Spleen (tissue), 11 donors: ENCODE measurements around the gene REXO1. TPM values are rescaled to one million over a fixed set of nuclear protein-coding genes. Genes with fewer than 3 reads are reported as not detected.

ENCODE experiments used
- DNase-seq: peaks from one replicate; pipeline ENCODE4 v3.0.0-alpha.2; 2020
- H3K27ac ChIP-seq, 8 donors: fragments of 200-600 bp; sonication (generic) in 7 of 8; 1 replicate in 4 of 8; 2 replicates in 4 of 8; pipeline versions ENCODE4 v1.5.0 to v1.8.0; 2016 to 2021; ENCODE audit warnings: inconsistent platforms in 4 of 8, mild to moderate bottlenecking in 4 of 8, moderate library complexity in 1 of 8
- H3K27me3 ChIP-seq, 7 donors: fragments of 200-600 bp; sonication (generic) in 6 of 7; replicated peaks in 1 of 7; 1 replicate in 4 of 7; 2 replicates in 3 of 7; pipeline versions ENCODE4 v1.5.0 to v1.8.0; 2016 to 2021; ENCODE audit warnings: inconsistent platforms in 3 of 7, mild to moderate bottlenecking in 1 of 7
- H3K36me3 ChIP-seq, 6 donors: fragments of 200-600 bp; sonication (generic) in 5 of 6; 1 replicate in 4 of 6; 2 replicates in 2 of 6; pipeline versions ENCODE4 v1.5.0 to v1.8.0; 2016 to 2021; ENCODE audit warnings: inconsistent platforms in 2 of 6
- H3K4me1 ChIP-seq, 6 donors: fragments of 200-600 bp; sonication (generic) in 5 of 6; 1 replicate in 3 of 6; 2 replicates in 3 of 6; pipeline versions ENCODE4 v1.5.0 to v1.8.0; 2016 to 2021; ENCODE audit warnings: inconsistent platforms in 3 of 6
- H3K4me3 ChIP-seq, 8 donors: fragments of 200-600 bp; sonication (generic) in 7 of 8; 1 replicate in 4 of 8; 2 replicates in 4 of 8; pipeline versions ENCODE4 v1.5.0 to v1.8.0; 2016 to 2021; ENCODE audit warnings: inconsistent platforms in 4 of 8, mild to moderate bottlenecking in 4 of 8, moderate library complexity in 2 of 8
- H3K9me3 ChIP-seq, 8 donors: fragments of 200-600 bp; sonication (generic) in 7 of 8; 1 replicate in 4 of 8; 2 replicates in 4 of 8; pipeline versions ENCODE4 v1.5.0 to v1.8.0; 2016 to 2021; ENCODE audit warnings: inconsistent platforms in 4 of 8
- POLR2A ChIP-seq, 3 donors: fragments of 450-650 bp; IDR thresholded peaks; one replicate each; pipeline ENCODE4 v1.5.1; 2017; ENCODE audit warnings: antibody characterized with exemption in 3 of 3, mild to moderate bottlenecking in 1 of 3
- POLR2AphosphoS5 ChIP-seq, 3 donors: sonication (generic); formaldehyde crosslinking; IDR thresholded peaks; one replicate each; pipeline ENCODE4 v1.5.1; 2017; ENCODE audit warnings: antibody characterized with exemption in 3 of 3
- WGBS, 5 donors: extraction: QIAGEN DNeasy Blood & Tissue Kit in 3 of 5; methylation state at CpG; one replicate each; pipeline versions ENCODE4 v1.1.5 to v1.1.7; 2013 to 2018; 5-methylcytosine and 5-hydroxymethylcytosine counted together
- intact Hi-C: fragments of 100-400 bp; cut with DNase I; formaldehyde crosslinking; loops from one replicate; pipeline ENCODE4 v1.15.0; 2023; ENCODE audit warnings: low total_unique reads
- polyA plus RNA-seq, 3 donors: library from polyadenylated mRNA; stranded (reverse); fragments of 200-250 nt; gene quantifications; one replicate each; pipeline ENCODE4 v1.2.1, GENCODE V29; 2013
- total RNA-seq, 7 donors: library from RNA; depleted of rRNA in 3 of 7; stranded (reverse); fragments of >200 nt in 3 of 7; fragmentation: NEBNext Ultra II Directional in 4 of 7; extraction: Animal tissue kit (Norgen Biotek cat#: 25700) in 4 of 7; gene quantifications; one replicate each; pipeline versions ENCODE4 v1.1.0 to v1.2.1, GENCODE V29; 2016 to 2021
- TF ChIP-seq, protein P1 (sequence below), 11 experiments: fragments of 200-600 bp in 7 of 11; fragments of 450-650 bp in 4 of 11; sonication (generic) in 4 of 11; IDR thresholded peaks in 8 of 11; conservative IDR thresholded peaks in 3 of 11; 1 replicate in 7 of 11; 2 replicates in 4 of 11; pipeline versions ENCODE4 v1.4.0 to v1.8.0; 2016 to 2021; ENCODE audit warnings: antibody characterized with exemption in 11 of 11, inconsistent platforms in 4 of 11, mild to moderate bottlenecking in 1 of 11
- donor health status: healthy with polysubstance abuse.
- donor health status: DM: no; HTN: no; CAD: no; lungs with moderate emphysema.
- donor health status: DM: no; HTN: no; CAD: no.
- donor health status: Bipolar disorder and iron deficiency.
- donor health status: healthy.
- donor health status: DM: no; HTN: no; CAD: no.
- donor health status: DM: yes; HTN: yes; CAD: no.

The REXO1 gene
- total and polyA plus RNA-seq, 10 donors, result 13.4 to 88.1 (median 50.6) TPM

DNA sequence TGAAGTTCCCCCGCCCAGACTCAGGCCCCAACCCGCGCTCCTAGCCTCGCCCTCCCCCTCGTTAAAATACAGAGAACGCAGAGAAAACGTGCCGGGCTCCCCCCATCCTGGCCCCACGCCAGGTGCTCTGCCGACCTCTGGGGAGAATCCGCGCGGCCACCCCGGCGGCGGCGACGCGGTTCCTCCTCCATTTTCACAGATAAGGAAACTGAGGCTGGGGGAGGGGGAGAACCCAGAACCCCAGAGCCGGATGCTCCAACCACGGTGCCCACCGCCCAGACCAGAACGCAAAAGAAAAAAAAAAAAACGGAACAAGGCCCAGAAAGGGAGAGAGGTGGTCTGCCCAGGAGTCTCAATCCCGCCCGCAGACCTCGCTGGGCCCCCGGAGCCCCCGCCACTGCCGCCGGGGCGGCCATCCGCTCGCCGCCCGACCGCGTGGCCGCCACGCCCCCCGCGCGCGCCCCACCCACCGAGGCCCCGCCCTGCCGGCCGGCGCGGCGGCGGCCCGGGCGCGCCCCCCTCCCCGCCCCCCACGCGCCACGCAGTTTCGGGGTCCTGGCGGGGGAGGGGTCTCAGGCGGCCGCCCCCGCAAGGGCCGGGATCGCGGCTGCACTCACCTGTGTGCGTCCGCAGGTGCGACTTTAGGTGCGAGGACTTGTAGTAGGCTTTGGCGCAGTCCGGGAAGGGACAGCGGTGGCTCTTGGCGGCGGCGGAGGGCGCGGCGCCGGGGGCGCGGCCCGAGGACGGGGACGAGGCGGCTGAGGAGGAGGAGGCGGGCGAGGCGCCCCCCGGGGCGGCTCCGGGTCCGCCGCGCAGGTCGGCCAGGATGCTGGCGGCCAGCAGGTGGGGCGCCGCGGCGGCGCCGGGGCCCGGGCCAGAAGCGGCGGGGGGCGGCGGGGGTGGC, 14.4 kb upstream of the REXO1 start:
- Histone ChIP-seq H3K4me1 (peaks cover 33 to 75% (median 59%) of the 10 kb centered on the region in 6 donors), H3K27me3 (no peaks in the 10 kb centered on the region), H3K9me3 (no peaks in the 10 kb centered on the region), H3K36me3 (no peaks in the 10 kb centered on the region), H3K27ac (peak overlapping the region; percentile 63 to 99 (median 90)), H3K4me3 (peak overlapping the region; percentile 74 to 92 (median 81))
- WGBS, 5 donors, result 0 to 1% (median 1%) methylated on average over 52 to 109 of the region's 109 CpGs
- peak; percentile 92 for DNase-seq
- intact Hi-C loops, result no loop called here
- TF ChIP-seq, protein P1, sequence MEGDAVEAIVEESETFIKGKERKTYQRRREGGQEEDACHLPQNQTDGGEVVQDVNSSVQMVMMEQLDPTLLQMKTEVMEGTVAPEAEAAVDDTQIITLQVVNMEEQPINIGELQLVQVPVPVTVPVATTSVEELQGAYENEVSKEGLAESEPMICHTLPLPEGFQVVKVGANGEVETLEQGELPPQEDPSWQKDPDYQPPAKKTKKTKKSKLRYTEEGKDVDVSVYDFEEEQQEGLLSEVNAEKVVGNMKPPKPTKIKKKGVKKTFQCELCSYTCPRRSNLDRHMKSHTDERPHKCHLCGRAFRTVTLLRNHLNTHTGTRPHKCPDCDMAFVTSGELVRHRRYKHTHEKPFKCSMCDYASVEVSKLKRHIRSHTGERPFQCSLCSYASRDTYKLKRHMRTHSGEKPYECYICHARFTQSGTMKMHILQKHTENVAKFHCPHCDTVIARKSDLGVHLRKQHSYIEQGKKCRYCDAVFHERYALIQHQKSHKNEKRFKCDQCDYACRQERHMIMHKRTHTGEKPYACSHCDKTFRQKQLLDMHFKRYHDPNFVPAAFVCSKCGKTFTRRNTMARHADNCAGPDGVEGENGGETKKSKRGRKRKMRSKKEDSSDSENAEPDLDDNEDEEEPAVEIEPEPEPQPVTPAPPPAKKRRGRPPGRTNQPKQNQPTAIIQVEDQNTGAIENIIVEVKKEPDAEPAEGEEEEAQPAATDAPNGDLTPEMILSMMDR (IDR thresholded peaks at IDR 0.05 in 8 of 11, conservative IDR thresholded peaks at IDR 0.05 in 3 of 11), result no peak
- peak in 1 of 3 donors; percentile 55 for TF ChIP-seq POLR2AphosphoS5 (IDR thresholded peaks at IDR 0.05)

DNA sequence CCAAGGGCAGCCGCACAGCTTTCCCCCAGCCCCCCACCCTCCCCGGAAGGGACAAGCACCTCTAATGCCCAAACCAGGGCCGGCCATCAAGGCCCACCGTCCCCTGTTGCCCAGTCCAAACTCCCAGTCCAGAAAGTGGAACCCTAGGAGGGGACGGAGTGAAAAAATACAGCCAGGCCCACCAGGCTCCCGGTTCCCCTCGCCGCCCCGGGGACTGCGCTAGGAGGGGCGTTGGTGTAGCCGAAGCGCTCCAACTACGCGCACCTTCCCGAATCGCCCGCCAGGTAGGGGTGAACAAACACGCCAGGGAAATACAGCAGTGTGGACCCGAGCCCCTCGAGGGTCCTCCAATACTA, 13.8 kb upstream of the REXO1 start:
- no peaks in the 10 kb centered on the region for H3K36me3 ChIP-seq
- TF ChIP-seq POLR2A (IDR thresholded peaks at IDR 0.05), result no peak
- TF ChIP-seq, protein P1 (IDR thresholded peaks at IDR 0.05 in 8 of 11, conservative IDR thresholded peaks at IDR 0.05 in 3 of 11), result no peak
- TF ChIP-seq POLR2AphosphoS5 (IDR thresholded peaks at IDR 0.05), result no peak
- peaks cover 33 to 75% (median 65%) of the 10 kb centered on the region in 6 donors for H3K4me1 ChIP-seq
- intact Hi-C loops, result no loop called here
- WGBS, 5 donors, result 2 to 4% (median 3%) methylated on average over 6 to 21 of the region's 21 CpGs
- H3K9me3 ChIP-seq, result no peaks in the 10 kb centered on the region
- H3K27me3 ChIP-seq, result no peaks in the 10 kb centered on the region
- DNase-seq, result no peak
- H3K4me3 ChIP-seq, result peak overlapping the region; percentile 74 to 92 (median 81)
- H3K27ac ChIP-seq, result peak overlapping the region; percentile 48 to 99 (median 88)

DNA sequence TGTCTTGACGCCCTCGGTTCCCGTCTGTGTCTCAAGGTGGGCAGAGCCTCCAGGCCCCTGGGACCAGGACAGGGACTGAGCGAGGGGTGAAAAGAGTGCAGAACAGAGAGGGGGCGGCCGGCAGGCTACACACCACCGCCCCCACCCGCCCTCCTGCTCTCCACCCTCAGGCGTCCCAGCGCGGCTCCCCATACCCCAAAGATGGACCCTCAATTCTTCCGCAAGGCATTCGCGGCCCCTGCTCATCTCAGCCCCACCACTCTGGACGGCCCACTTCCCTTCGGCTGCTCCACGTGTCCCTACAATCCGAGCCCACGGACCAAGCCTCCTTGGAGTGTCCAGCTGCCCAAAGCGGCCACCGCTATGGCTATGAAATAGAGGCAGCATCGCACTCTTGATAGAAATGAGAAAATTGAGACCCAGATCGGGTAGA, 13.3 kb upstream of the REXO1 start:
- H3K27me3 ChIP-seq, result no peaks in the 10 kb centered on the region
- no peaks in the 10 kb centered on the region for H3K9me3 ChIP-seq
- no peak for TF ChIP-seq POLR2A (IDR thresholded peaks at IDR 0.05)
- TF ChIP-seq, protein P1 (IDR thresholded peaks at IDR 0.05 in 8 of 11, conservative IDR thresholded peaks at IDR 0.05 in 3 of 11), result no peak
- no peak for TF ChIP-seq POLR2AphosphoS5 (IDR thresholded peaks at IDR 0.05)
- H3K4me1 ChIP-seq, result peaks cover 34 to 75% (median 70%) of the 10 kb centered on the region in 6 donors
- no peak for DNase-seq
- H3K4me3 ChIP-seq, result peak overlapping the region; percentile 74 to 92 (median 81)
- no peaks in the 10 kb centered on the region for H3K36me3 ChIP-seq
- peak overlapping the region; percentile 48 to 99 (median 88) for H3K27ac ChIP-seq
- 32 to 51% (median 37%) methylated on average over 20 to 23 of the region's 23 CpGs for WGBS, 5 donors
- intact Hi-C loops, result no loop called here
